NCI-H1105 treated with DMSO at 0.1 percent for 48 hours (cell line): ENCODE results near the gene ZNF280D.
"Not testable (repeated sequence)": the region's sequence is repeated elsewhere in the genome, so short reads cannot be mapped to it uniquely, and the experiment has no call there.

Experiments
- DNase-seq: peaks from one replicate; lab custom pipeline; 2025; lab: John Stamatoyannopoulos, UW

ZNF280D gene

DNA sequence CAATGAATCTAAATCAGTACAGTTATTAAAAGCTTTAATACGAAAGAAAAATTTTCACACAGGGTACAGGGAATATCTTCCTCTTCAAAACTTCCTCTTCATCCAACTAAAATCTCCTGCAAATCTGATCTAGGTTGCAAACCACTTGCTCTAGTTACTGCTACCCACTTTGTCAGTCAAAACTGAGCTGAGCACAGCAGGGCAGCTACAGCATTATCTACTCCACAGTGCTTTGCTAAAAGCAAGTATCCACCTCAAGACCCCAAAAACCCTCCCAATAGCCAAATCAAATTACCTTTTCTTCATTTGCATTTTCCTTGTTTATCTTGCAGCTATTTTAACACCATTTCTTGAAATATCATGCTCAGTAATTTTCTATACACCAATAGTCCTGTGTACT lies 14.7 kb downstream of the ZNF280D start:
- DNase-seq: no peak

DNA sequence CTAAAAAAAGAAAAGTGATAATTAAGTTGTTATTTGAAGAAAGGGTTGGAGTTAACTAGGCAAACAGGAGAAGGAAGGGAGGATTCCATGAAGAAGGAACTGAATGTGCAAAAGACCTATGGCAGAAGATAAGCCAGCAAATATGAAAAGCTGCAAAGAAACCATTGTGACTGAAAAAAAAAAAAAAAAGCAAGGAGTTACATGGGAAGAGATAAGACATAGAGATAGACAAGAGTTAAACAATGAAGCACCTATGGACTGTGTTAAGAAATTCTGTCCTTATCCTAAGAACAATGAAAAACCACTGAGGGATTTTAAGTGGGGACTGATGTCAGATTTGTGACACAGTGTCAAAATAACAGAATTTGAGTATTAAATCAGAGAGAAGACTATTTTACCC lies 17.0 kb downstream of the ZNF280D start:
- DNase-seq: no peak

DNA sequence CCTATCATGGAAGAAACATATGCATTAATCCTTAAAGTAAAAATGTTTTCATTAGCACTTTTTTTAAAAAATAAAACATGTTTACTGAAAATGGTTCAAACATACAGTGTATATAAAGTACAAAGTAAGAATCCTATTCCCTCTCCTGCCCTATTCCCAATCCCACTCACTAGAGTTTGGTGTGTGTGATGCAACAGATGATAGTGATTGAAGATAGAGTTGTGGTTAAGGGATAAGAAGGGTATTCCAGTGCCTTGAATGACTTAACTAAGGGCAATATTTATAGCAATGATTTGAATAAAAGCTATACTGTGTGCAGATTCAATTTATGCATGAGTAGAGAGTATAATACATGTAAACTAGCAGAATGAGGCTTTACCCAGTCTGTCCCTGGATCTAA lies 18.1 kb downstream of the ZNF280D start:
- no peak for DNase-seq

DNA sequence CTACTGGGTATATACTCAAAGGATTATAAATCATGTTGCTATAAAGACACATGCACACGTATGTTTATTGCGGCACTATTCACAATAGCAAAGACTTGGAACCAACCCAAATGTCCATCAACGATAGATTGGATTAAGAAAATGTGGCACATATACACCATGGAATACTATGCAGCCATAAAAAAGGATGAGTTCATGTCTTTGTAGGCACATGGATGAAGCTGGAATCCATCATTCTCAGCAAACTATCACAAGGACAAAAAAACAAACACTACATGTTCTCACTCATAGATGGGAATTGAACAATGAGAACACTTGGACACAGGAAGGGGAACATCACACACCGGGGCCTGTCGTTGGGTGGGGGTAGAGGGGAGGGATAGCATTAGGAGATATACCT lies 23.8 kb downstream of the ZNF280D start:
- DNase-seq: not testable (repeated sequence)

DNA sequence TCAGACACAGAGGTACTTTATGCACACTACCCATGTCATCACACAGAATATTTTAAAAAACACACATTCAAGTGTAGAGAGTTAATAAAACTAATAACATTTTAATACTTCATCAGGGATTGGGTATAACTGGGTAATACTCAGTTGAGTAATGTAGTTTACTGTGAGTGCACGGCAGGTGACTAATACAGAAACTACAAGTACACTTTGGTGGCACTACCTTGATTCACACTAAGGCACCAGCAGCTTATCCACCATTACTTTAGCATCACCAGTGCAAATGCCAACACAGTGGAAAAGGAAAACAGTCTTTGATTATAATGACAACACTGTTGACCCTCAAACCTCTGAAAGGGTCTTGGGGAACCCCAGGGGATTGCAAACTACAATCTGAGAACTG lies 33.6 kb downstream of the ZNF280D start:
- no peak for DNase-seq

DNA sequence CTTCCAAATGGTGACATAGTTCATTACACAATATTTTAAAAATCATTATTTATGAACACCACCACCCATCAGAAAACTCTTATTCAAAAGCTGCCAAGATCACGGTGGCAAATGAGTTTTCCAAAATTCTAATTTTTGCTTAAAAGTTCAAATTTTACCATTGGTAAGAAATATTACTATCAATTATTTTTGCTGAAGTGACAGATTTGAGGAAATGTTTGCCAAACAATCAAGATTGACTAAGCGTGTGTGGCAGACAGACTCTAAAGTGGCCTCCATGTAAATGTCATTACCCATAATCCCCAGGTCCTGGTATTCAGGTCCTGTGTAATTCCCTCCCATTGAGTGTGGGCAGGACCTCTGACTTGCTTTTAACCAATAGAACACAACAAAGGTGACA lies 35.0 kb downstream of the ZNF280D start:
- no peak for DNase-seq

DNA sequence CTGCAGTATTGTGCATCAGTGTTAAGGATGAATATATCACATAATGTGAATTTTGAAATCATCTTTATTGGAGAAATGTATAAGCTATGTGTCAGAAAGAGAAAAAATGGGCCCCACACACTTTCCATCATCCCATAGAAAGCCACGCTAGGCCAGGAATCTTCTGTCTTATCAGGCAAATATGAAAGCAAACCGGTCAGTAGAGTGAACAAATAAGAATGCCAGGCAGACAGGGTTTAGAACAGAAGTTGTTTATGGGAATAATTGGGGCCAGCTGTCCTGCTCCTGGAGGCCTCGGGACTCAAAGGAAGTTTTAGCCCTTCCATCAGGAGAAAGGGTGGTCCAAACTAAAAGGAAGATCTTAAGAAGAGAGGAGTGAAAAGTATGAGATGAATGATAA lies 39.5 kb downstream of the ZNF280D start:
- no peak for DNase-seq

DNA sequence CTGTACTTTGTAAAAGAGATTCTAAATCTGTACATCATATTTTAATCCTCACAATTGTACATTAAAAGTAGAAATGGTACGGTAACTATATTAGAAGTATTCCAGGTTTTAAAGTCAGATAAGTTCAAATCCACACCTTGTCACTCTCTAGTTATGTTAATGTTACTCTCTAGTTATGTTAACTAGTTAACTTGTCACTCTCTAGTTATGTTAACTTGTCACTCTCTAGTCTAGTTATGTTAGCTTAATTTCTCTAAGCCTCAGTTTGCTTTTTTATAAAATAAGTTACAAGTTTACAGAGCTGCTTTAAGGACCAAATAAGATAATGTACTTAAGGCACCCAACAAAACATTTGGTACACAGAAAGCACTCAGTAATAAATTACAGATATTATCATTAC lies 42.6 kb downstream of the ZNF280D start:
- DNase-seq: no peak

DNA sequence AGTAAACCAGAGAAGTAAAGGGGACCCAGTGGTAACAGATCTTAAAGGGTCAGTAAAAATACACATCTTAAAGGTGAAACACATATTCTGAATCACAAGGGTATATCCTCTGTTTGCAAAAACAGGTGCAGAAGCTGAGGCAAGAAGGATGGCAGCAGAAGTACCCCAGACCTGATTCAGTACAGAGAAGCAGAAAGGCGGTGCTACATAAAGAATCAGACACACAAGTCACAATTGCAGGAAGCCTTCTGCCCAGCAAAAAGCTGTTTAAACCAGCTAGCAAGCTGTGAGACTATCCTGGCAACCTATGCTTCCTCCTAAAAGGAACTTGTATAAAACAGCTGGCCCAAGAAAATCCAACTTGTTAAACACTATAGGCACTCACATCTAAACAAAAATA lies 49.4 kb downstream of the ZNF280D start:
- DNase-seq: no peak

DNA sequence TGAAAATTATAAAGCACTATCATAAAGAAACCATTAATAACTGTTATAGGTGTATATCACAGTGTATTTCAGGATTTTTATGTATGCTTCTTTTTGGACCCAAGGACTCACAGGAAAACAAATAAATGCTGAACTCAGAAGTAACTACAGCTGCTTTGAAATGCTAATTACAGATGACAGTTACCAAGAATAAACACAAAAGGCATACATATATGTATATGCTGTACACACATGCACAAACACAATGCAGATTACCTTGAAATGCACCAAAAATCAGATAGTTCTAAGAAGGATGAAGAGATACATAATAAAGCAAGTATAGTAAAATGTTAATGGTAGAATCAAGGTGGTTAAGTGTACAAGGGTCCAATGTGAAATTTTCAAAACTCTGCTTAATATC lies 52.2 kb downstream of the ZNF280D start:
- no peak for DNase-seq

DNA sequence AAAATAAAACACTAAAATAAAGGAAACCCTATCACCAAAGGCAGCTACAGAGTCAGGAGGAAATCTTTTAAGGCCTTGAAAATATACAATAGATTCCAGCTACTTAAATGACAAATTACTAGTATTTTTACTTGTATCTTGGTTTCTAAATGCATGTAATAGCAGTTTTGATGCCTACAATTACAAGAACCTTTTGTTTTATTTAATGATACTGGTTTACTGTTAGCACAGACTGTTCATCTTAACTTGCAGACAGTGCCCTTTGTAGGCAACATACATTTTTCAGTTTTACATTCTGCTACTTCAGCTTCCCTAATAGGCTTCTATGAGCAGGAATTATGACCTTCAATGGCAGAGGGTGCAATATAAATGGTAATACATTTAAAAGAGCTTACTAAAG lies 54.1 kb downstream of the ZNF280D start:
- DNase-seq: no peak

DNA sequence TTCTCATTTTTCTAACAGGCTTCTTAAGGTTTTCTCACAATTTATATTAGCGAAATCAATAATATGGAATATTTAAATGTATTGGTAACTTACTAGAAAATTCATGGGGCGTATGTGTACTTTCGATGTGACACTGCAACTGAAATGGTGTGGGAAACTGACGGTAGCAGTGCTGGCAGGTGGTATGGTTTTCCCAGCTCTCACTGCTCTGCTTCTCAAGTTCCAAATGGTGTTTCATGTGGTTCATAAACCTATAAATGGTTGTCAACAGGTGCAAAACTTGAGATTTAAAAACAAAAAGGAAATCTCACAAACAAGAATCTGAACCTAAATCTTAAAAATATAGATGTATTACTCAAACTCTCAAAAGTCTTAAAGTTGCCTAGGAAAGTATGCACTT lies 54.7 kb downstream of the ZNF280D start:
- no peak for DNase-seq

DNA sequence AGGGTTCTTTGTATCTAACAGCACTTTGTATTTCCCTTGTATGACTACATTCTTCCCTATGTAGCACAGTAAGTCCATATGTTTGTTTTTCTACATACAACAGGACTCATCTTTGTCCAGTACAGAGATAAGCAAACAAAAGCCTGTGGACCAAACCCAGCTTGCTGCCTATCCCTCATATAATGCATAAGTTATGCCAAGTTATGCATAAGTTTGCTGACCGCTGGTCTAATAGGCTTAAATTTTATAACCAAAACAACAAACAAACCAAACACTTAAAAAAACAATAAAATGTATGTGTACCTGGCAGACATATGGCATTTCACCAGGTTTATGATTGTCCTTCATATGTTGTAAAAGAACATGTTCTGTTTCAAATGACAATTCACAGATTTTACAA lies 56.0 kb downstream of the ZNF280D start:
- no peak for DNase-seq

DNA sequence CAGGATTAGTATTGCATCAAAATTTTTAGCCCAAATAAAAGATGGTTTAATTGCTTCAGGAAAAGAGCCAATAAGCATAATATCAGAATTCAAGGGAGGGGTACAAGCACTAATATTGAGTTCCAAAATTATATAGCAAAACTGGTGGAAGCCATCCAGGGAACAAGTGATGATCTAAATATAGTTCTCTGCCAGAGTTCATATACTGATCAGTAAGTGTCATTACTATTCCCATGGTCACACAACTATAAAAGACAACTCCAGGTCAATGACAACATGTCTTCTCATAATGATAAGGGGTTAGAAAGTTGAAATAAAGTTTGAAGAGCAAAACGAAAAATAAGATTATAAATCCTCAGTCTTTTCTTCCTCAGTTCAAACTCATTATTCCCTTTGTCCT lies 57.4 kb downstream of the ZNF280D start:
- DNase-seq: no peak

DNA sequence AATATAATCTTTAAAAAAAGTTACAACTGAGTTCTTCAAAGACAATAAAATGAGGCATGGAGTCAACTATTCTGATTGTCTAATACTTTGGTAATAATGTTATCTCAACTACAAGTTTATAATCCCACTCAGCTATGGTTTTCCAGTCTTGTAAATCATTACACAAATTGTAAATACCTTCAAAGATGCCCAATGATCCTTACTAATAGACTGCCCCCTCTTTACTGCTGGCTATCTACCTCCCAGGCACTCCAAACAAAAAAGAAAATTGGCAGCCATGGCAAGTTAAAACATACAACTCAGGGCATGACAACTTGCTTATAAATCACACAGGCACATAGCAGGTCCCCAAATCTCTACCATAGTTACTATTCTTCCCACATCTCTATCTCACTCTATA lies 58.5 kb downstream of the ZNF280D start:
- no peak for DNase-seq

DNA sequence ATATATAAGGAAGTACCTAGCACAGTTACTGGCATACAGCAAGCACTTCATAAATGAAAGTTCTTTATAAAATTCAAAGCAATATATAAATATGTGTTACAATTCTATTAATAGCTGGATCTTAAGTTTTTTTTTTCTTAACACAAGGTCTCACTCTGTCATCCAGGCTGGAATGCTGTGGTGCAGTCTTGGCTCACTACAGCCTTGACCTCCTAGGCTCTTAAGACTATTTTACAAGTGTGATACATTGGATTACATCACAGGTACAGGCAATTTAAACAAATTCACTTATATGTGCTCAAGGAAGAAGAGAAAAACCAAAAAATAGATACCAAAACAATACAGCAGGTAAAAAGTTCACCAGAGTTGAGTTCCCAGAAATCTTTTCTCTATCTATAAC lies 60.6 kb downstream of the ZNF280D start:
- no peak for DNase-seq

DNA sequence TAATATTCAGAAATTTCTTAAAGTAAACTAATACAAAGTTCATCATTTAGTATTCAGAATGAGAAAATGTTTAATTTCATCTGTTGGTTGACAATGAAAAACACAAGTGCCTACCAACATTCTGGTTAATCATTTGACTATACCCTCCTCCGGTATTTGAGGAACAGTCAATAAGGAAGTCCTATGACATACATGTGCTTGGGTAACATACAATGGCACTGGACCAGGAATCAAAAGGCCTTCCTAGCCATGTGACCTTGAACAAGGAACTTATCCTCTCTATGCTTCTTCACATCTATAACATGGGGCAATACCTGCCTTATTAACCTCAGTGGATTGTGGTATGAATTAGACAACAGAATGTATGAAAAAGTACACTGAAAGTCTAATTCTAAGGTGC lies 65.8 kb downstream of the ZNF280D start:
- no peak for DNase-seq

DNA sequence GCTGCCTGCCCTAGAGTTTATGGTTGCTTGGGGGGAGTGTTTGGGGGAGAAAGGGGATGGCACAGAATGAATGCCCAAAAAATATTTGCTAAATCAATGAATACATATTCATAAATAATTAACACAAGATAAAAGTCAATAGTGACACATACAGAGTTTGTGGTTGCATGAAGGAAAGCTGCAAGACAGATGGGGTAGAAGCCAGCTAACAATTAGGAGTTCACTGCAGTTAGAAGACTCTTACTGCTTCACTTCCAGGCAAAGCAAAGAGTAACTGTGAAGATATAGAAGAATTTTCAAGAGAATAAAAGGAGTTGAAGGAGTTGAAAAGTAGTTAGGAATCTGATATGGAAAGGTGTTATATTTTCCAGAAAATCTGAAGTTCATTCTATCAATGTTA lies 72.4 kb downstream of the ZNF280D start:
- no peak for DNase-seq

DNA sequence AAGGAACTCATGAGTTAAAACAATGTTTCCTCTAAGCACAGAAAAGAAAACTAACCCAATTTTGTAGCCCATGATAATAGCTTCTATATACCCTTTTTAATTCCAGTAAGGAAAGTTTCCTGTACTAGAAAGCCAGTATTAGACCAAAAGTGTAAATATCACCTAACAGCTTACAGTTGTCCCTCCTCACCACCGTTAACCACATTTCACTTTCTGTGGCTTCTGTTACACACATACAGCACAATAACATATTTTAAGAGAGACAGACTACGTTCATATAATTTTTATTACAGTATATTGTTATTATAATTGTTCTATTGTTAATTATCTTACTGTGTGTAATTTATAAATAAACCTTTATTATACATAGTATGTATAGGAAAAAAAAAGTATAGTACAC lies 74.1 kb downstream of the ZNF280D start:
- DNase-seq: no peak

DNA sequence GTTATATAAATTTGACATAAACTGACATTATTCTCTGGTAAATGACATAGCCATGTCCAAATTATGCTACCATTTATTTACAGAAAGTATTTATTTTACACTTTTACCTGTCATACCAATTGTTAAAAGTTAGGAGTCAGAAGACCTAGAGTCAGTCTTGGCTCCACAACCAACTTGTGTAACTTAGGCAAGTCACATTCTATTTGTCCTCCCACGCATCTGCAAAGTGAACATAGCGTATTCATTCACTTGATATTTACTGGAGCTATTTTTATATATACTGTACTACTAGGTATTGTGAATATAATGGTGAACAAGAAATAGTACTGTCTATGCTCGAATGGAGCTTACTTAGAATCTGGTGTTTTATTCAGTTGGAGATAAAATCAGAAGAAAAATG lies 78.7 kb downstream of the ZNF280D start:
- DNase-seq: no peak

DNA sequence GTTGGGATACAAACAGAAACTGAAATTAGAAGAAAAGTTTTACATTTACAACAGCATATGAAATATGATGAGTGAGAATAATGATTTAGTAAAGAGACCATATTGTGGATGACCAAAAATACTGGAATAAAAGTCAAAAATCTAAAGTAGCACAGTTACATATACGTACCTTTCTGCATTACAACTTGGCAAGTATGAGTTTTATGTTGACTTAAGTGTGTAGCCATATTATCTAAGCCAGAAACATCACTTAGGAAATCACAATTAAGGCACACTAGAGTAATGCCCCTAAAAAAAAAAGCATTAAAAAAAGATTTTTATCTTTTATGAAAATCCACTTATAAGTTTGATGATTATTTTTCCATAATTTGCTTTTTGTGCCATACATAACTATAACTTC lies 79.1 kb downstream of the ZNF280D start:
- no peak for DNase-seq

DNA sequence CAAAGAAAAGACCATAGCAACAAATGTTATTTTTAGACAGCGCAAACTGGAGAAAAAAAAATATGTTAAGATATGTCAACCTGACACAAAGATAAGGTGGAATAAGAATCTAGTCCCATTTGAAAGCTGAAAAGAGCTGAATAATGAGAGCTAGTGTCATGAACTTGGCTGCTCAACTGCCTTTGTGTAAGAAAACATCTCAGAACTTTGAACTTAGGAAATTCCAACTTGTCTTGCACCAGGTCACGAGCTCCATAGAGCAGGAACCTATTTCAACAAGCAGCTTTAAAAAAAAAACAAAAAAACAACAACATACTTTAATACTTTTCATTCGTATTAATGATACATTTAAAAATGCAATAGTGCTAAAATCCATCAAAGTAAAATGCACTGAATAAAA lies 79.5 kb downstream of the ZNF280D start:
- DNase-seq: no peak

DNA sequence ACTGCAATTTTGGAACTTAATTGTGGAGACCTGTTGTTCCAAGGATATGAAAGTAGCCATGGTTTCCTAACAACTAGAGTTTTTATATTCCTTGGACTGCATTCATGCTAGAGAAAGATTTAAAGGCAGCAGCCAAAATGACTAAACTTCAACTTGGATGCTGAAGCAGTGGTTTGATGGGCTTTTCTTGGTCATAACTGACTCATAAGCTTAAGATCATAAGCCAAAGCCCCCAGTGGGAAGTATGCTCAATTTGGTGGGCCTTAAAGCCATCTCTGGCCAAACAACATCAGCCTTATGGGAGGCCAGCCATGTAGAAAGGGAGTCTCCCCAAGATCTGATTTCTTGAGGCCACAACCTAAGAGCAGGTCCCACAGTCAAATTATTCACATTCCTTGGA lies 80.2 kb downstream of the ZNF280D start:
- DNase-seq: no peak

DNA sequence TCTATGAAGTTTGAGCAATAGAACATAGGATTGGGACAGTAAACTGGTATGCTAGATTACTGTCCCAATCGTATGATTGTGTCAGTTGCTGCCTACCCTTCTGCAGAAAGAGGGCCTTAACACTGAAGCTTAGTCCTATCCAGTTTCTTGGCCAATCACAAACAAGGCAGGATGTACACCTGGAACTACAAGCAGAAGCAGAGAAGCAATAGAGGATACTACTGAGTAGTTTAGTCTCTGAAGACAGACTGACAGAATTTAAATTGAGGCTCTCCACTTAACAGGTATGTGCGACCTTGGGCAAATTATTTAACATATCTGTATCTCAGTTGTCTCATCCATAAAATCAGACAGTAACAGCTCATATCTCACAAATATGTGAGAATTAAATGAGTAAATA lies 85.0 kb downstream of the ZNF280D start:
- DNase-seq: no peak

DNA sequence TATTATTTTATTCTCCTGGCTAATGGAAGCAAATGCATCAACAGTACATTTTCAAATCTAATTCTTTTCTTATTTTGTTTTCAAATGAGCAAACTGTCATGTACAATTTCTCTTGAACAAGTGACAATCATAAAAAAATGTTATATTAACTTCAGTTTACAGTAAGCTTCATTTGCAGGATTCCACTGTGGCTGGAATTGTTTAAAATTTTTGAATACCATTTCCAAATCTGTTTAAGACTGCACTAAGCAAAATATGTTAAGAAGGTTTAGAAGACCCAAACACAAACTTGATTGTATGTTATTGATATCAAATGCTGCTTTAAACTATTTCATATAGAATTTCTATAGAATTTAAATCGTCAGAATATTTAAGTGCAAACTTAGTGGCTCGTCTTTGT lies 92.8 kb downstream of the ZNF280D start:
- no peak for DNase-seq
